ENCODE results near the gene LYPD8. TPM values are rescaled to one million over a fixed set of nuclear protein-coding genes. Genes with fewer than 3 reads are reported as not detected.

Gene LYPD8
- total RNA-seq, 4 donors from 2014 or later = not detected

DNA sequence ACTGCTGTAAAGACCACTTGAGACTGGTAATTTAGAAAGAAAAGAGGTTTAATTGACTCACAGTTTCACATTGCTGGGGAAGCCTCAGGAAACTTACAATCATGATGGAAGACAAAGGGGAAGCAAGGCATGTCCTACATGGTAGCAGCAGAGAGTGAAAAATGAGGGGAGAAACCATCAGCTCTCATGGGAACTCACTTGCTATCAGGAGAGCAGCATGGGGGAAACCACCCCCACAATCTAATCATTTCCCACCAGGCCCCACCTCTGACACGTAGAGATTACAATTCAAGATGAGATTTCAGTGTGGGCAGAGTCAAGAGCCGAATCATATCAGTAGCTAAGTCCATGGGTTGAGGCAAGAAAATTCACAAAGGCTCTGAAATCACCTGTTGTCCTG, 23.8 kb upstream of the LYPD8 start:
- TF ChIP-seq, protein P1, sequence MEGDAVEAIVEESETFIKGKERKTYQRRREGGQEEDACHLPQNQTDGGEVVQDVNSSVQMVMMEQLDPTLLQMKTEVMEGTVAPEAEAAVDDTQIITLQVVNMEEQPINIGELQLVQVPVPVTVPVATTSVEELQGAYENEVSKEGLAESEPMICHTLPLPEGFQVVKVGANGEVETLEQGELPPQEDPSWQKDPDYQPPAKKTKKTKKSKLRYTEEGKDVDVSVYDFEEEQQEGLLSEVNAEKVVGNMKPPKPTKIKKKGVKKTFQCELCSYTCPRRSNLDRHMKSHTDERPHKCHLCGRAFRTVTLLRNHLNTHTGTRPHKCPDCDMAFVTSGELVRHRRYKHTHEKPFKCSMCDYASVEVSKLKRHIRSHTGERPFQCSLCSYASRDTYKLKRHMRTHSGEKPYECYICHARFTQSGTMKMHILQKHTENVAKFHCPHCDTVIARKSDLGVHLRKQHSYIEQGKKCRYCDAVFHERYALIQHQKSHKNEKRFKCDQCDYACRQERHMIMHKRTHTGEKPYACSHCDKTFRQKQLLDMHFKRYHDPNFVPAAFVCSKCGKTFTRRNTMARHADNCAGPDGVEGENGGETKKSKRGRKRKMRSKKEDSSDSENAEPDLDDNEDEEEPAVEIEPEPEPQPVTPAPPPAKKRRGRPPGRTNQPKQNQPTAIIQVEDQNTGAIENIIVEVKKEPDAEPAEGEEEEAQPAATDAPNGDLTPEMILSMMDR (IDR thresholded peaks at IDR 0.05; ENCODE audit: low read depth) = no peak

DNA sequence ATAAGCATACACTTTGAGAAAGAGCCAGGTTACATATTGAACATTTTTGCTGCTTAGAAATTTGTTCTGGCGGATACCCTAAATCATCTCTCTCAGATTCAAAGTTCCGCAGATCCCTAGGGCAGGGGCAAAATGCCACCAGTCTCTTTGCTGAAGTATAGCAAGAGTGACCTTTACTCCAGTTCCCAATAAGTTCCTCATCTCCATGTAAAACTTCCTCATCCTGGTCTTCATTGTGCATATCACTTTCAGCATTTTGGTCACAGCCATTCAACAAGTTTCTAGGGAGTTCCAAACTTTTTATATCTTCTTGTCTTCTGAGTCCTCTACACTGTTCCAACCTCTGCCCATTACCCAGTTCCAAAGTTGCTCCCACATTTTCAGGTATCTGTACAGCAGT, 23.3 kb upstream of the LYPD8 start:
- TF ChIP-seq, protein P1 (IDR thresholded peaks at IDR 0.05; ENCODE audit: low read depth) = no peak

DNA sequence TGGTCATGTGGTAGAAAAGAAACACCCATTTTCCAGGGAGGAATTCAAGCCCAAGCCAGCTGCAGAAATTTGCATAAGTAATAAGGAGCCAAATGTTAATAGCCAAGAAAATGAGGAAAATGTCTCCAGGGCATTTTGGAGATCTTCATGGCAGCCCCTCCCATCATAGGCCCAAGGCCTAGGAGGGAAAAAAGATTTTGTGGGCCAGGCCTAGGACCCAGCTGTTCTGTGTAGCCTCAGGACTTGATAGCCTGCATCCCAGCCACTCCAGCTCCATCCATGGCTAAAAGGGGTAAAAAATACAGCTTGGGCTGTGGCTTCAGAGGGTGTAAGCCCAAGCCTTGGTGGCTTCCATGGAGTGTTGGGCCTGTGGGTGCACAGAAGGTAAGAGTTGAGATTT, 21.4 kb upstream of the LYPD8 start:
- TF ChIP-seq, protein P1 (IDR thresholded peaks at IDR 0.05; ENCODE audit: low read depth) = no peak

DNA sequence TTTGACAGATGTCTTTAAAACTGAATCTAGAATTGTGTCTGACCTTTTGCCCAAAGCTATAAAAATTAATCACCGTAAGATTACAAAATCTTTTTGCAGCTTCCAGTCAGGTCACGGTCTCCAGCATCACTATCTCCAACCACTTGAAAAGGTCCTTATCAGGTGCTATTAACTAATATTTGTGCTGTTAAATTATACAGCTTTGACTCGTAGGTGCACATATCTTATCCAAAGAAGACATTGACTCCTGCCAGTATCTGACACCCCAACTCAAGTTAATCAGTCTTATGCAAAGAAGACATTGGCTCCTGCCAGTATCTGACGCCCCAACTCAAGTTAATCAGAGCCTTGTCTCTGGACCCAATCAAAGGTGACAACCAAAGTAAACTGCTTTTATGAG, 19.9 kb upstream of the LYPD8 start:
- TF ChIP-seq, protein P1 (IDR thresholded peaks at IDR 0.05; ENCODE audit: low read depth) = no peak

DNA sequence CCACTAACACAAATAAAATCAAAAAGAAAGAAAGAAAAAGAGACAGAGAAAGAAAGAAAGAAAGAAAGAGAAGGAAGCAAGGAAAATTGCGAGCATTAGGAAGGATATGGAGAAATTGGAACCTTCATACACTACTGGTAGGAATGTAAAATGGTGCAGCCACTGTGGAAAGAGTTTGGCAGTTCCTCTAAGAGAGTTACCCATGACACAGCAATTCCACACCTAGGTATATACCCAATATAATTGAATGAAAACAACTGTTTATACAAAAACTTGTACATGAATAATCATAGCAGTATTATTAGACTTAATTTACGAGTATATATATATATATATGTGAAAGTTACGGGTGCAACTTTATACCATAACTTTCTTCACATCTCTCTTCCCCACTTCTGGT, 4.1 kb upstream of the LYPD8 start:
- TF ChIP-seq, protein P1 (IDR thresholded peaks at IDR 0.05; ENCODE audit: low read depth) = no peak

DNA sequence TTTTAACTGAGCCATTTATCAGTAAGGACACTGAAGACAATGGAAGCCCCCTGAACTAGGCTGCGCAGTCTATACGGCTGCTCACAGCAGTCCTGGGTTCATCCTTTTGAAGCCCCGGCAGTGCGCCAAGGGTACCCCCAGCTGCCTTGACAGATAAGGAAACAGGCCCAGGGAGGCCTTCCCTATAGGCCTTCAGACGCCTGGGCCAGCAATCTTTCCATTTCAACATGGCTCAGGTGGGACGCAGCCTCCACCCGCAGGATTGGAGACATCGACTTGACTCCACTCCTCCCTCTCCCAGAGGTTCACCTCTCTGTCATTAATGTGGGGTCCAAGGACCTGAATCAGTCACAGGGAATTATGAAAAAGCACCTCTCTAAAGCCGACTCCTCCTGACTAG, 2.8 kb upstream of the LYPD8 start:
- TF ChIP-seq, protein P1 (IDR thresholded peaks at IDR 0.05; ENCODE audit: low read depth) = no peak

DNA sequence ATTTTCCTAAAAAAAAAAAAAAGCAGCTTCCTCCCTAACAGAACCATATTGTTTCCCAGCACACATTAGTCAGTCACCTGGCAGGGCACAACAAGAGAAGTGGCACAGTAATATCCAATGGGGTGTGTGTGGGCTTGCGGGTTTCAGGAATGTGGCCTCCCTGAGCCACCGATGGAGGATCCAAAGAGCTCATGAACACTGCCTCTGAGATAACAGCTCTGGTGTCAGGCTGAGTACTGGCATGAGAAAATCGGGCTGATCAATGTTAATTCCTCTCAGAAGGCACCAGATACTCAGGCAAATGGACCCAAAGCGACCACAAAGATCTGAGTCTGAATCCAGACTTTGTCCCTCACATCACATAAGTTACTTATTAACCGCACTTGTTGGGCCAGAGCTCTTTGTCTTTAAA, 2.2 kb upstream of the LYPD8 start:
- TF ChIP-seq, protein P1 (IDR thresholded peaks at IDR 0.05; ENCODE audit: low read depth) = no peak
